Fibroblast of mammary gland (primary cell): Measurements from ENCODE around the gene C21orf91.

Source experiments
- DNase-seq: peaks from one replicate; pipeline ENCODE4 v3.0.0-alpha.2; 2010; ENCODE audit warnings: low read depth
- H3K4me3 ChIP-seq: 2 replicates; pipeline ENCODE4 v1.5.1; 2011; ENCODE audit warnings: low read depth, mild to moderate bottlenecking, low read length, moderate library complexity; ENCODE audit not compliant: control insufficient read depth
- CTCF ChIP-seq: conservative IDR thresholded peaks from 2 replicates; pipeline ENCODE4 v1.5.1; 2011; ENCODE audit warnings: low read depth, low read length, inconsistent platforms; ENCODE audit not compliant: control insufficient read depth, insufficient read depth

C21orf91 gene

GRCh38 chr21:17821121-17821520, 2.0 kb upstream of the C21orf91 start:
- DNase-seq, result no peak
- no peak overlapping the region for H3K4me3 ChIP-seq
- TF ChIP-seq CTCF, result no peak

- DNase-seq, result no peak
- TF ChIP-seq CTCF, result no peak
- H3K4me3 ChIP-seq, result peak overlapping the region; percentile 70
These were observed 697 bp upstream of the C21orf91 start for GRCh38 chr21:17819877-17820229.

- TF ChIP-seq CTCF, result no peak
- DNase-seq, result peak; percentile 29
- peak overlapping the region; percentile 70 for H3K4me3 ChIP-seq
These were observed 706 bp downstream of the C21orf91 start for GRCh38 chr21:17818186-17819113.

GRCh38 chr21:17813353-17813752, 5.8 kb downstream of the C21orf91 start:
- DNase-seq, result no peak
- TF ChIP-seq CTCF, result no peak
- no peak overlapping the region for H3K4me3 ChIP-seq

- no peak overlapping the region for H3K4me3 ChIP-seq
- TF ChIP-seq CTCF, result no peak
- no peak for DNase-seq
These were observed 13.2 kb downstream of the C21orf91 start for GRCh38 chr21:17805966-17806365.

- TF ChIP-seq CTCF, result no peak
- DNase-seq, result no peak
- no peak overlapping the region for H3K4me3 ChIP-seq
These were observed 15.6 kb downstream of the C21orf91 start for GRCh38 chr21:17803536-17803935.

- no peak overlapping the region for H3K4me3 ChIP-seq
- DNase-seq, result peak; percentile 54
- TF ChIP-seq CTCF, result no peak
These were observed 16.6 kb downstream of the C21orf91 start for GRCh38 chr21:17802572-17802971.
